ENCODE data around the gene IL13RA1.

Gene IL13RA1

DNA sequence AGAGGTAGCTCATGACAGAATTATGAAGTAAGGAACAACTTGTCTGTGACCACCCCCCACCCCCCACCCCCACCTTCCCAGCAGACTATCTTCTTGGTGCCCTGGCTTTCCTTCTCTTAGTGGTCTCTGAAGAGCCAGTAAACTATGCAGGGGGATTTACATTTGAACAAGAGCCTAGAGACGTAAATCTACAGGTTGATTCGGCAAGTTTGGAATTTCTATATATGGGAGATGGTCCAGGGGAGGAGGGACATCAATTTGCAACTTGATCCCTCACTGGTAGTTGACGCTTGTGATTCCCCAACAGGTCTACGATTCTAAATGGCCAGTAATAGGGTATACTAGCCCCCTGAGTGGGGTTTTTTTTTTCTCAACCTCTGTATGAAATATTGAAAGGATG lies 36.7 kb downstream of the IL13RA1 start:
- no peak overlapping the region for H3K27ac ChIP-seq
- TF ChIP-seq, protein P1, sequence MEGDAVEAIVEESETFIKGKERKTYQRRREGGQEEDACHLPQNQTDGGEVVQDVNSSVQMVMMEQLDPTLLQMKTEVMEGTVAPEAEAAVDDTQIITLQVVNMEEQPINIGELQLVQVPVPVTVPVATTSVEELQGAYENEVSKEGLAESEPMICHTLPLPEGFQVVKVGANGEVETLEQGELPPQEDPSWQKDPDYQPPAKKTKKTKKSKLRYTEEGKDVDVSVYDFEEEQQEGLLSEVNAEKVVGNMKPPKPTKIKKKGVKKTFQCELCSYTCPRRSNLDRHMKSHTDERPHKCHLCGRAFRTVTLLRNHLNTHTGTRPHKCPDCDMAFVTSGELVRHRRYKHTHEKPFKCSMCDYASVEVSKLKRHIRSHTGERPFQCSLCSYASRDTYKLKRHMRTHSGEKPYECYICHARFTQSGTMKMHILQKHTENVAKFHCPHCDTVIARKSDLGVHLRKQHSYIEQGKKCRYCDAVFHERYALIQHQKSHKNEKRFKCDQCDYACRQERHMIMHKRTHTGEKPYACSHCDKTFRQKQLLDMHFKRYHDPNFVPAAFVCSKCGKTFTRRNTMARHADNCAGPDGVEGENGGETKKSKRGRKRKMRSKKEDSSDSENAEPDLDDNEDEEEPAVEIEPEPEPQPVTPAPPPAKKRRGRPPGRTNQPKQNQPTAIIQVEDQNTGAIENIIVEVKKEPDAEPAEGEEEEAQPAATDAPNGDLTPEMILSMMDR (IDR thresholded peaks at IDR 0.05), result no peak
- no peak for TF ChIP-seq ZFX (IDR thresholded peaks at IDR 0.05; ENCODE audit: borderline replicate concordance)

DNA sequence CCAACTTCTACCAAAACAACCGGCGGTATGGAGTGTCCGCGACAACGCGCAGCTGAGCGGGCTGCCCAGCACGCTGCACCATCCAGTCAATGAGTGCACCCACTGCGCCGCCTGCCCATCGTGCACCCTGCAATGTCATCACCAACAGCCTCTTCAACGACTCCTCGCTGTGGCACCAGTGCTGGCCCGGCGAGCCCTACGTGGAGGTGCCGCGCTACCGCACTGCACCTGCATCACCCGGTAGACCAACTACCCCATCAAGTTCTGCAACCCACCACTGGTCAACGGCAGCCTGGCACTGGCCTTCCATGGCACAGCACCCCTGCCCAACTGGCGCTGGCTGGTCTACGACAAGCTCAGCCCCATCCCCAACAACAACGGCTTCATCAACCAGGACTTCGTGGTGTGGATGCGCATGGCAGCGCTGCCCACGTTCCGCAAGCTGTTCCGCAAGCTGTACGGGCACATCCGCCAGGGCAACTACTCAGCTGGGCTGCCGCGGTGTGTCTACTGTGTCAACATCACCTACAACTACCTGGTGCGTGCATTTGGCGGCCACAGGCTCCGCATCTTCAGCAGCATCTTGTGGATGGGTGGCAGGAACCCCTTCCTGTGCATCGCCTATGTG lies 42.8 kb downstream of the IL13RA1 start:
- TF ChIP-seq, protein P1 (IDR thresholded peaks at IDR 0.05), result no peak
- no peak for TF ChIP-seq ZFX (IDR thresholded peaks at IDR 0.05; ENCODE audit: borderline replicate concordance)
- no peak overlapping the region for H3K27ac ChIP-seq

DNA sequence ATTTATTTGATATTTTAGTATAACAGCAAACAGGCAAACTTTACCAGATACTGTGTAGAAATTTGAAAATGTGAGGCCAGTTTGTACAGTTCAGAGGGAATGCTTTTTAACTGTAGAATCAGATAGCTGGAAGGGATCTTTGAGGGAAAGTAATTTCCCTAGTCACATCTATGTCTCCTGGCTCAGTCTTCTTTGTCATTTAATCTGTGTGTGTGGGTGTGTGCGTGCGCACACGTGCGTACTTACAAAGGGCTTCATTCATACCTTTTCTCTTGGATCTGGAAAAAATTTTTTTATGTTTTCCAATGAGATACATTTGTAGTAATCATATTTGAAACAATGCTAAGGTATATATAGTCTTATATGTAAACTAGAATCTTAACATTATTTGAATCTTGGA lies 44.6 kb downstream of the IL13RA1 start:
- TF ChIP-seq ZFX (IDR thresholded peaks at IDR 0.05; ENCODE audit: borderline replicate concordance), result no peak
- TF ChIP-seq, protein P1 (IDR thresholded peaks at IDR 0.05), result no peak
- H3K27ac ChIP-seq, result no peak overlapping the region

DNA sequence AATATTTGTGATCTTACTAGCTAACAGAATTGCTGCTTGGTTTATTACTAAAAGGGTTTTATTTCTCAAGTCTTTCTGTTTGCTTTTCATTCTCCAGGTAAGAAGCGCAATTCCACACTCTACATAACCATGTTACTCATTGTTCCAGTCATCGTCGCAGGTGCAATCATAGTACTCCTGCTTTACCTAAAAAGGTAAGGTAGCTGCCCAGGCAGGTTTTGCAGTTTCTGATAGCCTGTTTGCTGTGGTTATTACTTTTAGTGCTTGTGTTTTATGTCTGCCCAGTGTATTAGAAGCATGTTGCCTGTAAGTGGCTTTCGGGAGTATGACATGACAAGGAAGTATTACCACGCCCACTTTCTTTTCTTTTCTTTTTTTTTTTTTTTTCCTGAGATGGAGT lies 46.4 kb downstream of the IL13RA1 start:
- no peak overlapping the region for H3K27ac ChIP-seq
- no peak for TF ChIP-seq ZFX (IDR thresholded peaks at IDR 0.05; ENCODE audit: borderline replicate concordance)
- TF ChIP-seq, protein P1 (IDR thresholded peaks at IDR 0.05), result no peak

DNA sequence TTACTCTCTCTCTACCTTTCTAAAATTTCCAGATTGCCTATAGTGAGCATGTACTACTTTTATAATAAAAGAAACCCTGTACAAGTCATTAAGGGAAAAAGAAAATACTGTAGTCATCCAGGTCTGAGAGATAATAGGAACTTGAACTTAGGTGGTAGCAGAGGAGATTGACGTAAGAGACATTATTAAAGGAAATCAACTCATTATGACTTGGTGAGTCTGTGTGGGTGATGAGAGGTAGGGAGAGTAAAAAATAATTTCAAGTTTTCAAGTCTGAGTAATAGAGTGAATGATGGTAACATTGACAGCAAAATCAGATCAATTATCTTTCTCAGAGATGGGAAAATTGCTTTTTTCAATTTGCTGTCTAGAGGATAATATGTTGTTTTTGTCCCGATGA lies 52.2 kb downstream of the IL13RA1 start:
- no peak overlapping the region for H3K27ac ChIP-seq
- no peak for TF ChIP-seq ZFX (IDR thresholded peaks at IDR 0.05; ENCODE audit: borderline replicate concordance)
- TF ChIP-seq, protein P1 (IDR thresholded peaks at IDR 0.05), result no peak

DNA sequence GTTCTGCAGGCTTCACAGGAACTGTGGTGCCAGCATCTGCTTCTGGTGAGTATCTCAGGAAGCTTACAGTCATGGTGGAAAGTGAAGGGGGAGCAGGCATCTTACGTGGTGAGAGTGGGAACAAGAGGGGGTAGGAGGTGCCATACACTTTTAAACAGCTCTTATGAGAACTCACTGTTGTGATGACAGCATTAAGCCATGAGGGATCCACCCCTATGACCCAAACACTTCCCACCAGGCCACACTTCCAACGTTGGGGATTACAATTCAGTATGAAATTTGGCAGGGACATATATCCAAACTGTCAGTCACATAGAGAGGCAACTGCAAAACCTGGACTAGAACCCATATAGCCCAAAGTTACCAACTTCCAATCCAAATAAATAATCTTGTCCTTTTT lies 53.1 kb downstream of the IL13RA1 start:
- no peak overlapping the region for H3K27ac ChIP-seq
- TF ChIP-seq, protein P1 (IDR thresholded peaks at IDR 0.05), result no peak
- no peak for TF ChIP-seq ZFX (IDR thresholded peaks at IDR 0.05; ENCODE audit: borderline replicate concordance)

DNA sequence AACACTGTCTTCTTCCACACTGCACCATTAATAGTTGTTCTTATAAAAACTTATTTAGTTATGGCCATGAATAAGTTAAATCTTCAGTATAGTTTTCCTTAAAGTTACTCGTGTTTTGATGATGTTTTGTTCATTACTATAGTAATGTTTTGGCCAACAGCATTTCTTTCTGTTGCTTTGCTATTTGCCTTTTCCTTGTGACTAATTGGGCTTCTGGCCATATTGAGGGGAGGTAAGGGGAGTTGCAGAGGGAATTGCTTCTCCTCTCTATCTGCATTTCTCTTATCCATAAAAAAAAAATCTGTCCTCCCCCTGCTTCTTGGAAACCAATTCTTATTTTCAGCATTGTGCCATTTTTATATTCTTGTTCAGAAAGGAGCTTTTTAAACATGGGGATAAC lies 53.5 kb downstream of the IL13RA1 start:
- no peak overlapping the region for H3K27ac ChIP-seq
- no peak for TF ChIP-seq ZFX (IDR thresholded peaks at IDR 0.05; ENCODE audit: borderline replicate concordance)
- TF ChIP-seq, protein P1 (IDR thresholded peaks at IDR 0.05), result no peak

Measured in 22Rv1 (cell line).